ENCODE measurements around the gene PSG5. TPM values are rescaled to one million over a fixed set of nuclear protein-coding genes. Genes with fewer than 3 reads are reported as not detected.
"Not testable (repeated sequence)": the region's sequence is repeated elsewhere in the genome, so short reads cannot be mapped to it uniquely, and the experiment has no call there.

The PSG5 gene
- total RNA-seq, 6 experiments from 2014 or later: not detected

DNA sequence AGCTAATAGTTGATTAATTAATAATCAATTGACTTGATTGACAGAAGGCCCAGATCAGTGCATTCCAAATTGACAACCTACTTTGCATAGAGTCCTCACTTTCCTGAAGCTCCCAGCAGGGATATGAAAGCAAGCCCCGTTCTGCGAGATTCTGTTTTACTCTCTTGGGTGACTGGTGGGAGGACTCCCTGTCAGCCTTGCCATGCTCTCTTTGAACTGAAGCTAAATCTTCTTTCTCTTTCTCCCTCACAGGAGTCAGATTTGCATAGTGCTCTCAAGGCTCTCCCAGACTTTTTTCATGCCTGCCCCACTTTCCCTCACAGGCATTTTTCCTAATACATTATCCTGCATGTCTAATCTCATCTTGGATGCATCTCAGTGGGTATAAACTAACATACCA lies 29.5 kb upstream of the PSG5 start:
- intact Hi-C loops (cut with DNase I); DNase-seq; H3K36me3 ChIP-seq; H3K4me1 ChIP-seq; ATAC-seq; H3K9me3 ChIP-seq; H3K27ac ChIP-seq; H3K27me3 ChIP-seq; H3K4me3 ChIP-seq: not testable (repeated sequence)
- 50% methylated on average over 2 of the region's 2 CpGs for WGBS (ENCODE audit: insufficient coverage, low coverage, low lambda C conversion rate, missing lambda C conversion rate)

DNA sequence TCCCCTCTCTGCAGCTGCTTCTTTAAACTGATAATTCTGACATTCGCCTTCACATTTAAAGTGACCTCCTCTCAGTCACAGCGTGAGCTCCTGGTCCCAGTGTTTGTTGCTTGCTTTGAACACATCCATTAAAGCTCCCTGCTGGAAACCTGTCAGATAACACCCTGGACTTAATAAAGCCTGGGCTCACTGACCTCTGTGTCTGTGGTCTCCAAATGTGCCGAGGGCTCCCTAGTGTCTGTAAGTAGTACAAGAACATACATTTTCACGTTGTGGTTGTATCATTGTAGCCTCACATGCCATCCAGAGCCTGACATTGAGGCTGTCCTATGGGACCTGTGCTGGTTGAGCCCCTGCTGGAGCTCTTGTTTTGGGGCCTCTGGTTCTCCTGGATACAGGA lies 21.7 kb upstream of the PSG5 start:
- no peak for DNase-seq
- Histone ChIP-seq H3K4me3 (no peak overlapping the region), H3K4me1 (no peaks in the 10 kb centered on the region), H3K9me3 (no peaks in the 10 kb centered on the region), H3K27me3 (no peaks in the 10 kb centered on the region), H3K36me3 (no peaks in the 10 kb centered on the region), H3K27ac (no peak overlapping the region)
- ATAC-seq: no peak
- TF ChIP-seq POLR2A (IDR thresholded peaks at IDR 0.05): no peak
- TF ChIP-seq, protein P1, sequence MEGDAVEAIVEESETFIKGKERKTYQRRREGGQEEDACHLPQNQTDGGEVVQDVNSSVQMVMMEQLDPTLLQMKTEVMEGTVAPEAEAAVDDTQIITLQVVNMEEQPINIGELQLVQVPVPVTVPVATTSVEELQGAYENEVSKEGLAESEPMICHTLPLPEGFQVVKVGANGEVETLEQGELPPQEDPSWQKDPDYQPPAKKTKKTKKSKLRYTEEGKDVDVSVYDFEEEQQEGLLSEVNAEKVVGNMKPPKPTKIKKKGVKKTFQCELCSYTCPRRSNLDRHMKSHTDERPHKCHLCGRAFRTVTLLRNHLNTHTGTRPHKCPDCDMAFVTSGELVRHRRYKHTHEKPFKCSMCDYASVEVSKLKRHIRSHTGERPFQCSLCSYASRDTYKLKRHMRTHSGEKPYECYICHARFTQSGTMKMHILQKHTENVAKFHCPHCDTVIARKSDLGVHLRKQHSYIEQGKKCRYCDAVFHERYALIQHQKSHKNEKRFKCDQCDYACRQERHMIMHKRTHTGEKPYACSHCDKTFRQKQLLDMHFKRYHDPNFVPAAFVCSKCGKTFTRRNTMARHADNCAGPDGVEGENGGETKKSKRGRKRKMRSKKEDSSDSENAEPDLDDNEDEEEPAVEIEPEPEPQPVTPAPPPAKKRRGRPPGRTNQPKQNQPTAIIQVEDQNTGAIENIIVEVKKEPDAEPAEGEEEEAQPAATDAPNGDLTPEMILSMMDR (IDR thresholded peaks at IDR 0.05): no peak
- WGBS (ENCODE audit: insufficient coverage, low coverage, low lambda C conversion rate, missing lambda C conversion rate): 35% methylated on average over 2 of the region's 4 CpGs
- intact Hi-C loops (cut with DNase I): no loop called here

DNA sequence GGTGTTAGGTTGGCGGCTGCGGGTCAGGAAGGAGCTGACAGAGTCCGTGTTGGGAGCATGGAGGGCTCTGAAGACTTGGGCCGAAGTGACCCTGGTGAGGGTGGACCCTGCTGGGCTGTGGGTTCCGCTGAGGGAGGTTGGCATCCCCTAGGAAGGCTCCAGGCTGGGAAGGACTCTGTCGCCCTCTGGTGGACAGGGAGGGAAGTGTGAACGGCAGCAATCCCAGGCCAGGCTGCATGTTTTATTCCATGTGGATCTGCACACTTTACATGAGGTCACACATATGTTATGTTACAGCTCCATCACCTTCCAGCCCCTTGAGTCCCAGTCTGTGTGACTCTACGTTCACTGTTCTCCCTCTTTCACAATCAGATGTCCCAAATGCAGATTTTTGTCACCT lies 20.8 kb upstream of the PSG5 start:
- H3K27me3 ChIP-seq; intact Hi-C loops (cut with DNase I); H3K4me1 ChIP-seq; H3K36me3 ChIP-seq; H3K27ac ChIP-seq; H3K4me3 ChIP-seq; H3K9me3 ChIP-seq; ATAC-seq: not testable (repeated sequence)
- WGBS (ENCODE audit: insufficient coverage, low coverage, low lambda C conversion rate, missing lambda C conversion rate): 75% methylated on average over 2 of the region's 8 CpGs
- TF ChIP-seq, protein P1 (IDR thresholded peaks at IDR 0.05): peak; percentile 37 to 53 (median 42)
- DNase-seq: peak in 1 of 3 donors; percentile 19

DNA sequence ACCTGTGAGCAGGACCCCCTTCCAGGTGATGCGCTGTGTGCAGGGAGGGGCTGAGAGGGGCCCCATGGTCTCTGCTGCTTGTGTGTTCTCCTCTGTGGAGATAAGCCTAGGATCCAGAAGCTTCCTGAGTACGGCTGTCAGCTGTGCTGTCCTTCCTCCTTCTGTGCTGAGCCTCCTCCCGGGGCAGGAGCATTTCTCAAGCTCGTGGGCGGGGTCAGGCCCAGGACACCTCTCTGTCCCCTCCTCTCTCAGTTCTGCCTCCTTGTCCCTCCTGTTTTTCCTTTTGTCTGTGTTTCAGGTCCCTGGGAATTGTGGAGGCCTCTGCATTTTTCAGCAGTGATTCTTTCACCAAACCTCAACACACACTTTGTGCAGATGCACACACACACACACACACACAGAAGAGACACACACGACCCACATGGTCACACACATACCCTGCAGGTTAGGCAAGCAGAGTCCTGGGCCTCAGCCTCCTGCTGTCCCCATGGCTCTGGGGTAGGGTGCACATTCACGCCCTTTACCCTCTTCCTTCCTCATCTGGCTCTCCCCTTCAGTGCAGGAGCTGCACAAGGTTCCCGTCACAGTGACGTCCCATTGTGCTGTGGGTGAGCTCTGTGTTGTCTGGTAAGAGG lies 19.3 kb upstream of the PSG5 start, which contains the start of gene PSG4:
Gene PSG4, minus strand, starts transcription at position 168 of the 635 bp plus-strand sequence. Its CDS starts 102 bp downstream, at position 66.
- H3K4me1 ChIP-seq; H3K27ac ChIP-seq; intact Hi-C loops (cut with DNase I); ATAC-seq; H3K27me3 ChIP-seq; H3K4me3 ChIP-seq; H3K36me3 ChIP-seq; H3K9me3 ChIP-seq; DNase-seq: not testable (repeated sequence)
- WGBS (ENCODE audit: insufficient coverage, low coverage, low lambda C conversion rate, missing lambda C conversion rate): 23% methylated on average over 6 of the region's 9 CpGs

DNA sequence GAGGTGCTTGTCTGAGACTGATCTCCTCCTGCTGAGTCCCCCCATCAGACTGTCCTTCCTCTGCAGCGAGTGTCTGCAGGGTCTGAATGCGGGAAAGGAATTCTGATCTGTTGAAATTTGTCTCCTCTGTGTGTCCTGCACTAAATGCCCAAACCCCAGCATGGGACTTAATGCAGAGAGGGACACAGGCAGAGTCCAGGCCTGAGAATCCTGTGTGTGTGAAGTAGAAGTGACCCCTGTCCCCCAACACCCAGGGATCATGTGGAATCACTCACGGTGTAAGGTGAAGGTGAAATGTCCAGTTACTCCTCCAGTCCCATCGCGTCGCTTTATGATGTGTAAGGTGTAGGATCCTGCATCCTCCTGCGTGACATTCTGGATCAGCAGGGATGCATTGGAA lies 17.3 kb upstream of the PSG5 start:
- DNase-seq; H3K9me3 ChIP-seq; H3K4me1 ChIP-seq; intact Hi-C loops (cut with DNase I); H3K4me3 ChIP-seq; H3K36me3 ChIP-seq; H3K27me3 ChIP-seq; ATAC-seq; H3K27ac ChIP-seq: not testable (repeated sequence)
- WGBS (ENCODE audit: insufficient coverage, low coverage, low lambda C conversion rate, missing lambda C conversion rate): no CpG with 5 or more reads among the region's 7 CpGs

DNA sequence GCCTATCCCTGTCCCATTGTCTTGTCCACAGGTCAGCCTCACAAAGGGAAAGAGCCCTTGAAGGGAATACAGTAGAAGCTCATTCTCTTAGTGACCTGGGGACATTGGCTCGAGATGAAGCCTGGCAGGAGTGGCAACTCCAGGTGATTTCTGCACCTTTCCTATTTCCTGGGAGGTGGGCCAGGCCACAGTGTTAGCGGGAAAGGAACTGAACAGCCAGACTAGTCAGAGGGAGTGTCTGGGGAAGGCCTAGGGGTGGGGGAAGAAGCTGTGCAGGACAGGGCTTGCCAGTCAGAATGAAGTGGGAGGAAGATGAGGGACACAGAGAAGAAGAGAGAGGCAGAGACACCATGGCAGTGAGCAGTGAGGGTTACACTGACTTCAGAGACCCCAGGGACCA lies 15.6 kb upstream of the PSG5 start:
- H3K4me3 ChIP-seq; H3K27ac ChIP-seq; H3K4me1 ChIP-seq; H3K9me3 ChIP-seq; intact Hi-C loops (cut with DNase I); H3K27me3 ChIP-seq; ATAC-seq; H3K36me3 ChIP-seq; DNase-seq: not testable (repeated sequence)
- 53% methylated on average over 2 of the region's 2 CpGs for WGBS (ENCODE audit: insufficient coverage, low coverage, low lambda C conversion rate, missing lambda C conversion rate)

DNA sequence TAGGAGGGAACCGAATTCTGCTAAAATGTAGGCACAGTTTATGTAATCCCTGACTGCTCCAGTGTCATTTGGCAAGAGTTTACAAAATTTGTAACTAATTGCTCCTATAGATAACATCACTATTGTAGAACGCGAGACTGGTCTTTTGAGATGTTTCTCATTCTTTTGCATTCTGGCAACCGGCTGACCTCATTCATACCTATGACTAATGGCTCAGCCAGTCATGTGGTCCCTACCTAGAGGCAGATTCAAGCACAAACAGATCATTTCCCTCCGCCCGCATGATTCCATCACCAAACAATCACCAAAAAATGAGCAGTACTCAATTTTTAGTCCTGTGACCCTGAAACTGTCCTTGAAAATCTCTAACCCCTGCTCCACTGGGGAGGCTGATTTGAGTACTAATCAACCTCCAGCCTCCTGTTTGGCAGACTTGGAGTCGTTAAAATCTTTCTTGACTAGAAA lies 15.0 kb upstream of the PSG5 start:
- H3K9me3 ChIP-seq; H3K36me3 ChIP-seq; DNase-seq; H3K4me1 ChIP-seq; H3K4me3 ChIP-seq; H3K27me3 ChIP-seq; intact Hi-C loops (cut with DNase I): not testable (repeated sequence)
- WGBS (ENCODE audit: insufficient coverage, low coverage, low lambda C conversion rate, missing lambda C conversion rate): 26% methylated on average over 7 of the region's 7 CpGs
- ATAC-seq: peak in 1 of 4 donors; percentile 41
- peak overlapping the region in 1 of 3 donors; percentile 15 for H3K27ac ChIP-seq

Measured in right lobe of liver (tissue), 6 donors.